ENCODE measurements around the gene TECPR2.

The TECPR2 gene

GRCh38 chr14:102403028-102403427 lies 40.3 kb downstream of the TECPR2 start:
- in situ Hi-C loops (cut with HindIII; ENCODE audit: low pct_unique_long_range_greater_than_20kb, low sequenced_read_pairs), result no loop called here
- no peak for TF ChIP-seq JUND (IDR thresholded peaks at IDR 0.05; ENCODE audit: low read depth)
- no peak for DNase-seq (ENCODE audit: low read depth in 1 of 2, low spot score in 1 of 2)

- in situ Hi-C loops (cut with HindIII; ENCODE audit: low pct_unique_long_range_greater_than_20kb, low sequenced_read_pairs), result no loop called here
- DNase-seq (ENCODE audit: low read depth in 1 of 2, low spot score in 1 of 2), result no peak
- no peak for TF ChIP-seq JUND (IDR thresholded peaks at IDR 0.05; ENCODE audit: low read depth)
Observed at GRCh38 chr14:102407258-102407657, 44.5 kb downstream of the TECPR2 start.

GRCh38 chr14:102408724-102409123 lies 46.0 kb downstream of the TECPR2 start:
- no peak for TF ChIP-seq JUND (IDR thresholded peaks at IDR 0.05; ENCODE audit: low read depth)
- in situ Hi-C loops (cut with HindIII; ENCODE audit: low pct_unique_long_range_greater_than_20kb, low sequenced_read_pairs), result no loop called here
- no peak for DNase-seq (ENCODE audit: low read depth in 1 of 2, low spot score in 1 of 2)

- TF ChIP-seq JUND (IDR thresholded peaks at IDR 0.05; ENCODE audit: low read depth), result no peak
- DNase-seq (ENCODE audit: low read depth in 1 of 2, low spot score in 1 of 2), result no peak
- in situ Hi-C loops (cut with HindIII; ENCODE audit: low pct_unique_long_range_greater_than_20kb, low sequenced_read_pairs), result no loop called here
Observed at GRCh38 chr14:102415671-102416070, 52.9 kb downstream of the TECPR2 start.

GRCh38 chr14:102417001-102417431 lies 54.3 kb downstream of the TECPR2 start:
- in situ Hi-C loops (cut with HindIII; ENCODE audit: low pct_unique_long_range_greater_than_20kb, low sequenced_read_pairs), result no loop called here
- no peak for TF ChIP-seq JUND (IDR thresholded peaks at IDR 0.05; ENCODE audit: low read depth)

GRCh38 chr14:102417646-102418045 lies 54.9 kb downstream of the TECPR2 start:
- TF ChIP-seq JUND (IDR thresholded peaks at IDR 0.05; ENCODE audit: low read depth), result no peak
- no peak for DNase-seq (ENCODE audit: low read depth in 1 of 2, low spot score in 1 of 2)
- in situ Hi-C loops (cut with HindIII; ENCODE audit: low pct_unique_long_range_greater_than_20kb, low sequenced_read_pairs), result no loop called here

More at GRCh38 chr14:102417001-102417431, 54.3 kb downstream of the TECPR2 start:
- DNase-seq (ENCODE audit: low read depth in 1 of 2, low spot score in 1 of 2), result no peak

GRCh38 chr14:102418169-102418852 lies 55.6 kb downstream of the TECPR2 start:
- in situ Hi-C loops (cut with HindIII; ENCODE audit: low pct_unique_long_range_greater_than_20kb, low sequenced_read_pairs), result no loop called here
- no peak for DNase-seq (ENCODE audit: low read depth in 1 of 2, low spot score in 1 of 2)

GRCh38 chr14:102418853-102419240 lies 56.1 kb downstream of the TECPR2 start:
- in situ Hi-C loops (cut with HindIII; ENCODE audit: low pct_unique_long_range_greater_than_20kb, low sequenced_read_pairs), result no loop called here
- TF ChIP-seq JUND (IDR thresholded peaks at IDR 0.05; ENCODE audit: low read depth), result no peak
- DNase-seq (ENCODE audit: low read depth in 1 of 2, low spot score in 1 of 2), result no peak

More at GRCh38 chr14:102418169-102418852, 55.6 kb downstream of the TECPR2 start:
- TF ChIP-seq JUND (IDR thresholded peaks at IDR 0.05; ENCODE audit: low read depth), result no peak

GRCh38 chr14:102419276-102419675 lies 56.5 kb downstream of the TECPR2 start:
- in situ Hi-C loops (cut with HindIII; ENCODE audit: low pct_unique_long_range_greater_than_20kb, low sequenced_read_pairs), result no loop called here
- no peak for DNase-seq (ENCODE audit: low read depth in 1 of 2, low spot score in 1 of 2)
- TF ChIP-seq JUND (IDR thresholded peaks at IDR 0.05; ENCODE audit: low read depth), result no peak

- no peak for TF ChIP-seq JUND (IDR thresholded peaks at IDR 0.05; ENCODE audit: low read depth)
- DNase-seq (ENCODE audit: low read depth in 1 of 2, low spot score in 1 of 2), result no peak
- in situ Hi-C loops (cut with HindIII; ENCODE audit: low pct_unique_long_range_greater_than_20kb, low sequenced_read_pairs), result no loop called here
Observed at GRCh38 chr14:102419716-102420115, 57.0 kb downstream of the TECPR2 start.

GRCh38 chr14:102421411-102422057 lies 58.8 kb downstream of the TECPR2 start:
- no peak for TF ChIP-seq JUND (IDR thresholded peaks at IDR 0.05; ENCODE audit: low read depth)
- in situ Hi-C loops (cut with HindIII; ENCODE audit: low pct_unique_long_range_greater_than_20kb, low sequenced_read_pairs), result no loop called here
- peak in 1 of 2 experiments; percentile 16 for DNase-seq (ENCODE audit: low read depth in 1 of 2, low spot score in 1 of 2)

GRCh38 chr14:102424520-102424919 lies 61.8 kb downstream of the TECPR2 start:
- DNase-seq (ENCODE audit: low read depth in 1 of 2, low spot score in 1 of 2), result no peak
- in situ Hi-C loops (cut with HindIII; ENCODE audit: low pct_unique_long_range_greater_than_20kb, low sequenced_read_pairs), result no loop called here
- no peak for TF ChIP-seq JUND (IDR thresholded peaks at IDR 0.05; ENCODE audit: low read depth)

- TF ChIP-seq JUND (IDR thresholded peaks at IDR 0.05; ENCODE audit: low read depth), result no peak
- in situ Hi-C loops (cut with HindIII; ENCODE audit: low pct_unique_long_range_greater_than_20kb, low sequenced_read_pairs), result no loop called here
- no peak for DNase-seq (ENCODE audit: low read depth in 1 of 2, low spot score in 1 of 2)
Observed at GRCh38 chr14:102424923-102425322, 62.2 kb downstream of the TECPR2 start.
